Hematopoietic multipotent progenitor cell treated with erythropoietin and hydrocortisone succinate and interleukin-3 and kit ligand, for 4 days (in vitro differentiated cells): ENCODE results near the gene VPS13A.
A peak's percentile ranks its signal among the peaks of the same experiment; 100 is the strongest.

Experiments used
- DNase-seq: peaks from one replicate; pipeline ENCODE4 v3.0.0-alpha.2; 2015

VPS13A gene

DNA sequence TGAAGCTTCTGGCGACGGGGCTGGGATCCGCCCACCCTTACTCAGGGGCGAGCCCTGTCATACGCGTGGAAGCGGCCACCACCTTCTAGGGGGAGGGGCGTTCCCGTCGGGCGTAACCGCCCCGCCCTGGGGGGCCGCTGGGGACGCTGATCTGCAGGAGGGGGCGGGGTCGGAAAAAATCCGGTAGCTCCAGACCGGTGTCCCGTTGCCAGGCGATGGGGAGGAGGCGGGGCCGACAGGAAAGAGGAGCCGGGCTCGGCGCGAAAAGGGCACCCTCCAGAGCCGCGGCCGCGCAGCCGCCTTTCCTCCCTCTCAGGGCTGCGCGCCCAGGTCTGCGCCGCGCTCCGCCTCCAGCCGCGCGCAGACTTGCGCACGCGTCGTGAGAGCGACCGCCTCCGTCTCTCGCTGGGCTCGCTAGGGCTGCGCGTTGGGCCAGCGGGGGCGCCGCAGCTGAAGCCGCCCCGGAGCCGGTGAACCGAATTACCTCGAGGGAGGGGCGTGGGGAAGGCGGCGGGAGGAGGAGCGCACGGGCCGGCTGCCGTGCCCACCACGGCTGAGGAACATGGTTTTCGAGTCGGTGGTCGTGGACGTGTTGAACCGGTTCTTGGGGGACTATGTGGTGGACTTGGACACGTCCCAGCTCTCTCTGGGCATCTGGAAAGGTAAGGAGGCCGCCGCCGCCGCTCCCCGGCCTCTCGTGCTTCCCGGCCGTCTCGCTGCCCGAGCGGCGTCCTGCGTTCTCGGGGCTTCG, at the start of gene VPS13A:
Gene VPS13A (plus strand): TSS at position 392 of the 751 bp plus-strand sequence. CDS start 171 bp downstream, at position 563.
- peak; percentile 99 for DNase-seq

DNA sequence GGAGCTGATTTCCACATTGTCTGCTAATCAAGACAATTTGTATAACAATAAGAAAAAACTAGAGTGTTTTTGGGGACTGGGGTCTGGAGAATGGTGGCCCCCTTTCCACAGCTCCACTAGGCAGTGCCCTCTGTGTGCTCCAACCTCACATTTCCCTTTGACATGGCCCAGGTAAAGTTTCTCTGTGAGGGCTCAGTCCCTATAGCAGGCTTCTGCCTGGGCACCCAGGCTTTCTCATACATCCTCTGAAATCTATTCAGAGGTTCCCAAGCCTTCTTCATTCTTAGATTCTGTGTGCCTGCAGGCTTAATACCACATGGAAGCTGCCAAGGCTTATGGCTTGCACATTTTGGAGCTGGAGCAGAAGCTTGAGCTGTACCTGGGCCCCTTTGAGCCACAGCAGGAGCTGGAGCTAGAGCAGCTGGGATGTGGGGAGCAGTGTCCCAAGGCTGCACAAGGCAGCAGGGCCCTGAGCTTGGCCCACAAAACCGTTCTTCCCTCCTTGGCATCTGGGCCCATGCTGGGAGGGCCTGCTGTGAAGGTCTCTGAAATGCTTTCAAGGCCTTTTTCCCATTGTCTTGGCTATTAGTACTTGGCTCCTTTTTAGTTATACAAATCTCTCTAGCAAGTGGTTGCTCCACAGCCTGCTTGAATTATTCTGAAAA, 49.1 kb upstream of the VPS13A start:
- no peak for DNase-seq

DNA sequence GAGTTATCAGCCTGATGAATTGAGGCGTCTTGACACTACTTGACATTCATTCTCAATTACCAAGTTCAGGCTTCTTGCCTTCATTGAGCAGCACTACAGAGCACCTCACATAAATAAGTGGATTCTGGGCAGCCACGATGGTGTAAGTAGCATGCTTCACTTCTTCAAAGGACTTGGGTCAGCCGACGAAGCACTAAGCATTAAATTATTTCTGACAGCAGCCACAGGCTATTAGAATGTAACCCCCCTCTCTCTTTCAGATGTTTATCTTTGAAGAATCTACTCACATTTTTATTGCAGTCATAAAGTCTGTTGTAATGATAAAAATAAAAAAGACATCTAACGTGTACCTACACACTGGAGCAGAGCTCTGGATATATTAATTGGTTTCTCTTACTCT, 45.9 kb upstream of the VPS13A start:
- no peak for DNase-seq

- DNase-seq: no peak
Observed at GRCh38 chr9:77133011-77133410, 44.3 kb upstream of the VPS13A start.

DNA sequence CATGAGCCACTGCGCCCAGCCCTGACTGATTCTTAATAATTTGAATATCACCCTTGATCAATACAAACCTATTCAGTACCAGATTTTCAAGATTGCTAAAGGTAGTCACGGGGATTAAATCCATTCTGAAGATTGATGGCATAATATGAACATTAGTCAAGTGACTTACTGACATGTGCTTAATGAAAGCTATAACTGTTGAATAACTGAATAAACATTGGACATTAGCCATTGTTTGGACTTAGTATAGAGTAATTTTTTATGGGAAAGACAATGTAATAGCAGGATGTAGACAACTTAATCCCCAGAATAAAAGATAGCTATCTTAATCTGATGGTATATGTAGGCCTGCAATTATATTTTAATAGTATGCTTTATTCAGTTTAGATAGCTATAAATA, 35.0 kb upstream of the VPS13A start:
- no peak for DNase-seq

DNA sequence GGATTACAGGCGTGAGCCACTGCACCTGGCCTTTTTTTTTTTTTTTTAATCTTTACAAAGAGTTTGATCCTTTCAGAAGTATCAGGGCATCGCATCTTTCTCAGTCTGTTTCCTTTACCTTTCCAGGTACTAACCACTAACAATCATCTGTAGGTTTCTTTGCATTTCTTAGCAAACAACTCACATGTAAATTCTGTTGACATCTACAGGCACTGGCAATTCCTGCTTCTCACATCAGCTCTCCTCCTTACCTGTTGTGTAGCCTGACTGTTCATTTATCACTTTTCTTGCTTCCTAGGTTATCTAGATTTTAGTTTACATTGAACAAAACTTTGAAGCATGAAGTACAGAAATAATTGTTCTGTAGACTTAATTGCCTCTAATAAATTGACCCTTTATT, 27.5 kb upstream of the VPS13A start:
- DNase-seq: no peak

- DNase-seq: no peak
Observed at GRCh38 chr9:77152289-77152688, 25.0 kb upstream of the VPS13A start.

DNA sequence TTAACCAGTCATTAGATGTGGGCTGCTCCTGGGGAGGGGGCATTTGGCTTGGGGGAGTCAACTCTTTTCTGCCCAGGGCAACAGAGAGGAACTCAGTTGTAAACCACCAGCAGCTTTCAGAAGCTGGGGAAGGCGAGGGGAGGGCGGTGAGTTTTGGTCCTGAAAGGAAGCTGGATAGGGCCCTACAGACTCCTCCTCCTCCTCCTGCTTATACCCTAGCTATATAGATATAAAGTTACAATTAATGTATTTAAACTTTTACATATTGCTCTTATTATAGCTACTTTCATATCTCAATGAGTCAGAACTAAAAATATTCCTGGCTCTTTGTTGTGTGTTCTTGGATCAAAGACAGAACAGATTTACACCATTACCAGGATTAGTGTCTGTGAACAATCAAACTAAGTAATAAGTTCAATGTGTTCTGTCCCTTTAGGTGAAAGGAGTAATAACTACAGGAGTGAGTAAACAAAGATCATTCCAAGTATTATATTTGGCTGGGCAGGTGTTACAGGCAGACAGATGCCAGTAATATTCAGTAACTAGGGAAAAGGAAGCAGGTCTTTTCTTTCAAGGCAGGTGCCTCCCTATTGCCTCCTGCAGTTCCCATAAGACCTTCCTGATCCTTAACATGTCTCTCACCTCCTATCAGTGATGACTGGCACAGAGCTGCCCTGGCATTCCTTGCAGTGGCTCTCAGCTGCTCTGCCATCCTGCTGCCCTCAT, 20.5 kb upstream of the VPS13A start:
- DNase-seq: no peak

GRCh38 chr9:77158772-77159513, 18.4 kb upstream of the VPS13A start:
- no peak for DNase-seq

- no peak for DNase-seq
Observed at GRCh38 chr9:77161191-77161590, 16.1 kb upstream of the VPS13A start.

DNA sequence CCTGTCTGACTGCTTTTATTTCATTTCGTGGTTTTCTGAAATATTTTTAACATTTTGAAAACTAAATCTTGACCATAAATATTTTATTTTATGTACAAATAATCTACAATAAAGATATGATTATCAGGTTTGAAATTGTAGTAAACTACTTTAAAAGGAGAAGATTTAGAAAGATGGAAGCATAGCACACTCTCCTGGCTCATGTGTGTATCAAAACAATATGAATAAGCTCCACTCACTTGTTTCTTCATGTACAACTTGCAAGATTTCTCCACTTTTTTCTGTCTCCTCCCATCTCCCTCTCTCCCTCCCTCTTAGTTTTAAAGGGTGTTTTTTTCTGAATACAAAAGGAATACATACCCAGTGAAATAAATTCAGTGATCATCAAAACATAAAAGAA, 15.4 kb upstream of the VPS13A start:
- DNase-seq: no peak

DNA sequence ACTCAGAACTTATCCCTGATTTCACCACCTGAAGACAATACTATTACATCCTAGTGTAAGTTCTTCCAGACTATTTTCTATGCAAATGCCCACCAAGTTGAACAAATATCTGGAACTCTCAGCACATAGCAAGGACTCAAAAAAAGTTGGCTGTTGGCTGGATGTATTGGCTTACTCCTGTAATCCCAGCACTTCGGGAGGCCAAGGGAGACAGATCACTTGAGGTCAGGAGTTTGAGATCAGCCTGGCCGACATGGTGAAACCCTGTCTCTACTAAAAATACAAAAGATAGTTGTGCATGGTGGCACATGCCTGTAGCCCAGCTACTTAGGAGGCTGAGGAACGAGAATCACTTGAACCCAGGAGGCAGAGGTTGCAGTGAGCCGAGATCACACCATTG, 15.0 kb upstream of the VPS13A start:
- no peak for DNase-seq

DNA sequence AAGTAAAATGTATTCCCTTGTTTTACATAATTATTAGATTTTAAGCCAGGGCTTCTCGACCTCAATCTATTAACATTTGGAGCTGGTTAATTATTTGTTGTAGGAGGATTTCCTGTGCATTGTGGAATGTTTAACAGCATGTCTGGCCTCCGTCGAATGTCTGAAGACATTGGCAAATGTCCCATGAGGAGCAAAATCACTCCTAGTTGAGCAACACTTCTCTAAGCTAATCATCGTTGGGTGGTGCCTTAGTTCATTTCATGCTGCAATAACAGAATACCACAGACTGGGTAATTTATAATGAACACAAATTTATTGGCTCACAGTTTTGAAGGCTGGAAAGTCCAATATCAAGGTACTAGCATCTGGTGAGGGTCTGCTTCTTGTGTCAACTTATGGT, 13.4 kb upstream of the VPS13A start:
- DNase-seq: no peak

GRCh38 chr9:77166193-77166592, 11.1 kb upstream of the VPS13A start:
- no peak for DNase-seq

DNA sequence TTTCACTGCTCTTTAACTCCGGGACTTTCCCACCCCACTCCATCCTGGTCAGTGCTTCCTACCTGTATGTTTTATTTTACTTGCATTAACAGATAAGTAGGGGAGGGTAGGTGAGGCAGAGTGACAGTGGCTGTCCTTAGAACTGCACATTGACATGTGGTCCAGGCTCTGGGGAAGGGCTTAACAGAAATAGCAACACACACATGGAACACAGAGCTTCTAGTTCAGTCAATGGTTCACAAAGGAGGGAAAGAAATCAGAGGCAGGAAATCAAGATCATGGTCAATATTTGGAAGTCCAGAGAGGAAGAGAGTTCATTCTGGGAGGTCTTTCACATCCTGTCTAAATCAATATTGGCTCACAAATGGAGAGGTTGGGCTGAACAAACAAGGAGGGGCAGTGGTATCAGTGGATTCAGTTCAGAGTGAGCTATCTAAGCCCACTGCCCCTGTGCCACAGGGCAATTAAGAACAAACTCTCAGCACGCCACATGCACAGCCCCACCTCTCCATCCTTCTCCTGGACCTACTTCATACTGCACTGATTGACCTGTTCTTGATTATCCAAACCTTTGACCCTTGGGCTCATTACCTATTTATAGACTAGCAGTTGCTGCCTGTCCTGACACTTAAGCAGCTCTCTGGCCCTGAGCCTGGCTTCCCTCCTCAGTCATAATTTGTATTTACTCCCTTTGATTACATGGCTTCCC, 6.2 kb upstream of the VPS13A start:
- DNase-seq: no peak

GRCh38 chr9:77175151-77175550, 2.2 kb upstream of the VPS13A start:
- peak; percentile 79 for DNase-seq

DNA sequence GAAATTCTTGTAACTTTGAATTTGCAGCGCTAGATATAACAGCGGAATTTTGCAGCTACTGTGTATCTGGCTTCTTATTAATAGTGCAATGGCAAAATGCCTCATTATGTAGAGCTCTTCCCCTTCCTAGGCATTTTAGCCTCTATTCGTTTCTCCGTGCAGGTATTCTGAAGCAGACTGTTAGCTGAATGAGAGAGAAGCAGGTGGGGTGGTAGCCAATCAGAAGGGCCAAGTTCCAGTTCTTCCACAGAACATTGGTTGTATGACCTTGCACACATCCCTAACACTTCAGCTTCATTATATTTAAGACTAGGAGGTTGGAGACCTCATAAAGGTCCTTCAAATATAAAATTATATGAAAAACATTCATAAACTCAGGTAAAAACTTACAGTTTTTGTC, 1.2 kb upstream of the VPS13A start:
- no peak for DNase-seq

DNA sequence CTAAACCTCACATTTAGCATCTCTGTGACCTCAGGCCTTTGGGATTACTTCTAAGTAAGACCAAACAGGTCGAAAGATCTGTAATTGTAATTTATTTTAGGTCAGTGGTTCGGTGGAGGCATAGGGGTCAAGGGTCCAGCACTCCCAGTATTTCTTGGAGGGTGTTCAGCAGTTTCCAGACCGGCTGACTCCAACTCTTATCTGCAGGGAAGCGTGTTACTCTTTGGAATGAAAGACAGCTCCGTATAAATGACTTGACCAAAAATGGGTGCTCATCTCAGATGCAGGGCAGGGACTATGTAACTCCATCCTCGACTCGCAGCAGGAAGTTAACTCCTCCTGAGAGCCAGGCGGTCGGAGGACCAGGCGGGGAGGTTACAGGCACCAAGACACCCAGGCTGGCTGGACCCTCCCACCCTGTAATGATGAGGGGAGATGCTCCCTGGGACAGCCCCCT, 620 bp upstream of the VPS13A start:
- peak; percentile 23 for DNase-seq

- peak; percentile 76 for DNase-seq
Observed at GRCh38 chr9:77177894-77178794, 810 bp downstream of the VPS13A start.

GRCh38 chr9:77180056-77180455, 2.7 kb downstream of the VPS13A start:
- no peak for DNase-seq

DNA sequence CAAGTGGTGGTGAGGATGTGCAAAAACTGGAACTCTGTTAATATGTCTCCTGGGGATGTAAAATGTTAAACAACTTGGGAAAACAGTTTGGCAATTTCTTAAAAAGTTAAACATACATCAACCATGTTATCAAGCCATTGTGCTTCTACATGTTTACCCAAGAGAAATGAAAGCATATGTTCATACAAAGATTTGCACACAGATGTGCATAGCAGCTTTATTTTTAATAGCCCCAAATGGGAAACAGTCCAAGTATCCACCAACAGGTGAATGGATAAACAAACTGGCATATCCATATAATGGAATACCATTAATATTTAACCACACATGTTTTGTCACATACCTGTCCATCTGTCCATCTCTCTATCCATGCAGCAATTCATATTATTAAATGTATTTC, 6.2 kb downstream of the VPS13A start:
- no peak for DNase-seq
